Stimulated activated CD8-positive, alpha-beta memory T cell treated with anti-CD3 and anti-CD28 coated beads, Interleukin-7, amount 100 ng/mL, for 48 hours (primary cell): Measurements from ENCODE around the gene LMNTD2.

Experiments used
- DNase-seq, 2 donors: peaks; one replicate each; pipeline ENCODE4 v3.0.0-alpha.2; 2020; ENCODE audit warnings: low read depth in 1 of 2; ENCODE audit errors: extremely low read depth in 1 of 2

LMNTD2 gene, protein sequence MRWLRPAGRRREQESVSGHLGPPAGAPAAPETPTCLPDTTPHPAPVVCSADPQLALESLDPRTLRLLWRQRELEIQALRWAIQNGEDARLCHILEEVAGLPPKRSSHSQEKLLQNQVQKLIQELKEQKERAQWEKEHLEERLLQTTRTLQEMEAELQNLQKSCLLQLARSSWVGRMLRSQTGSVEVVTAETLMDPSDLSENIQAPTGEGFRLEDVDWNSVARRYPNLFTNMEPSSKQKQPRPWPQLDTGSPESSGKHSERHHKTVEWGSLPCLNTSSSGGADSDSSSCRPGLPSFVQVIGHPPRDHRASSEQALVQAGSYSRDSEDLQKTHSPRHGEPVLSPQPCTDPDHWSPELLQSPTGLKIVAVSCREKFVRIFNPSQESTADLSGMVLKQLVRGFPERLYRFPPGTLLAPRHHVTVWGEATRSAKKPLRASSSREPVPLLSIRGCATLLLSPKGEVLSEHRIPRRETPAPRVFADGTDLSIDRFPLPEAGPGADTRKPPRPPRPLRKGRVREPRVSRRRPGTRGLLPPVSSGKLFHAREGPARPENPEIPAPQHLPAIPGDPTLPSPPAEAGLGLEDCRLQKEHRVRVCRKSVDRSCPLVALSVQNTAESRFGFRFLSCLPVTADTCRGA

GRCh38 chr11:560305-561147 lies at the start of gene LMNTD2, which contains the start of gene RASSF7:
LMNTD2 (minus strand) TSS chr11:560738; CDS start chr11:560716, 22 bp downstream.
RASSF7 (plus strand) TSS chr11:560970; CDS start chr11:561769, 799 bp downstream.
- peak; percentile 90 to 91 for DNase-seq

DNA sequence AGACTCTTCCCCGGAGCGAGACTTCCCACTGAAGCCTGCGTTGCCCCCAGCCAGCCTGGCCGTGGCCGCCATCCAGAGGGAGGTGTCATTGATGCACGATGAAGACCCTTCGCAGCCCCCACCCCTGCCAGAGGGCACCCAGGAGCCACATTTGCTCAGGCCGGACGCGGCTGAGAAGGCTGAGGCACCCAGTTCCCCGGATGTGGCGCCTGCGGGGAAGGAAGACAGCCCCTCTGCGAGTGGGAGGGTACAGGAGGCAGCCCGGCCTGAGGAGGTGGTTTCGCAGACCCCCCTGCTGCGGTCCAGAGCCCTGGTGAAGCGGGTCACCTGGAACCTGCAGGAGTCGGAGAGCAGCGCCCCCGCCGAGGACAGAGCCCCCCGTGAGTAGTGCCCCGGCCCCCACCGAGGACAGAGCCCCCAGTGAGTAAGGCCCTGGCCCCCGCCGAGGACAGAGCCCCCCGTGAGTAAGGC lies 48.8 kb upstream of the LMNTD2 start:
- no peak for DNase-seq

DNA sequence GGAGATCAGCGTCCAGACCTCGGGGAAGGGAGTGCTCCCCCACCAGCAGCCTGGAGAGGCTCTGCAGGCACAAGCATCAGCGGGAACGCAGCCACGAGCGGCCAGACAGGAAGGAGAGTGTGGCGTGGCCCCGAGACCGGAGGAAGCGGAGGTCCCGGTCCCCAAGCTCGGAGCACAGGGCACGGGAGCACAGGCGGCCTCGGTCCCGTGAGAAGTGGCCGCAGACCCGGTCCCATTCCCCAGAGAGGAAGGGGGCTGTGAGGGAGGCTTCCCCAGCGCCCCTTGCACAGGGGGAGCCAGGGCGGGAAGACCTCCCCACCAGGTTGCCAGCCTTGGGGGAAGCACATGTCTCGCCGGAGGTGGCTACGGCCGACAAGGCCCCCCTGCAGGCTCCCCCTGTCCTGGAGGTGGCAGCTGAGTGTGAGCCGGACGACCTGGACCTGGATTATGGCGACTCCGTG lies 48.3 kb upstream of the LMNTD2 start:
- DNase-seq, result no peak

DNA sequence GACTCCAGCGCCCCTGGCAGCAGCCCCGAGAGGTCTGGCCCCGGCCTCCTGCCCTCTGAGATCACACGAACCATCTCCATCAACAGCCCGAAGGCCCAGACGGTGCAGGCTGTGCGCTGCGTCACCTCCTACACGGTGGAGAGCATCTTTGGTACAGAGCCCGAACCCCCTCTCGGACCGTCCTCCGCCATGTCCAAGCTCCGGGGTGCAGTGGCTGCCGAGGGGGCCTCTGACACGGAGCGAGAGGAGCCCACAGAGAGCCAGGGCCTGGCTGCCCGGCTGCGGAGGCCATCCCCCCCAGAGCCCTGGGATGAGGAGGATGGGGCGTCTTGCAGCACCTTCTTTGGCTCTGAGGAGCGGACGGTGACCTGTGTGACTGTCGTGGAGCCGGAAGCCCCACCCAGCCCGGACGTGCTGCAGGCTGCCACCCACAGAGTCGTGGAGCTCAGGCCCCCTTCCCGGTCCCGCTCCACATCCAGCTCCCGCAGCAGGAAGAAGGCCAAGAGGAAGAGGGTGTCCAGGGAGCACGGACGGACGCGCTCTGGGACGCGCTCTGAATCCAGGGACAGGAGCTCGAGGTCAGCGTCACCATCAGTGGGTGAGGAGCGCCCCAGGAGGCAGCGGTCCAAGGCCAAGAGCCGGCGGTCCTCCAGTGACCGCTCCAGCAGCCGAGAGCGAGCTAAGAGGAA lies 47.6 kb upstream of the LMNTD2 start:
- DNase-seq, result no peak

- DNase-seq, result no peak
These were observed 46.7 kb upstream of the LMNTD2 start for GRCh38 chr11:607020-607780.

DNA sequence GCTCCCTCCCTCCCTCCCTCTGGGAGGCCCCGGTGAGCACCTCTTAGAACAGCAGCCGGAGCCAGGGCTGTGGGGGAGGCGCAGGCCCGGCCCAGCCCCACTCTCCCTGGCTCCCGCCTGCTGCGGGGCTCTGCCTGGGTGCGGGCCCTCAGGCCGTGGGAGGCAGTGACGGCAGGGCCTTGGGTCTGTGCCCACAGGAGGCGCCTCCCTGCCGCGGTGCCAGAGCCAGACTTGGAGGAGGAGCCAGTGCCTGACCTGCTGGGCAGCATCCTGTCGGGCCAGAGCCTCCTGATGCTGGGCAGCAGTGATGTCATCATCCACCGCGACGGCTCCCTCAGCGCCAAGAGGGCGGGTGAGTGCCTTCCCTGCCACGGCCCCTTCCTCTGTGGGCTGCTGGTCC lies 45.7 kb upstream of the LMNTD2 start:
- no peak for DNase-seq

GRCh38 chr11:605286-606129 lies 45.0 kb upstream of the LMNTD2 start:
- no peak for DNase-seq

DNA sequence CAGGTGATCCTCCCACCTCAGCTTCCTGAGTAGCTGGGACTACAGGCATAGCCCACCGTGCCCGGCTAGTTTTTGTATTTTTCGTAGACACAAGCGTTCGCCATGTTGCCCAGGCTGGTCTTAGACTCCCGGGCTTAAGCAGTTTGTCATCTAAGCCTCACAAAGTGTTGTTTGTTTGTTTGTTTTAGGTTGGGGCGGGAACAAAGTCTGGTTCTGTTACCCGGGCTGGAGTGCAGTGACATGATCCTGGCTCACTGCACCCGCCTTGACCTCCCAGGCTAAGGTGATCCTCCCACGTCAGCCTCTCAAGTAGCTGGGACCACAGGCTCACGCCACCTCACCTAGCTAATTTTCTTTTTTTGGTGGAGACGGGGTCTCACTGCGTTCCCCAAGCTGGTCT lies 42.6 kb upstream of the LMNTD2 start:
- DNase-seq, result no peak

GRCh38 chr11:601573-602245 lies 41.2 kb upstream of the LMNTD2 start:
- no peak for DNase-seq

- DNase-seq, result no peak
These were observed 37.6 kb upstream of the LMNTD2 start for GRCh38 chr11:598005-598680.

GRCh38 chr11:597166-597725 lies 36.7 kb upstream of the LMNTD2 start:
- DNase-seq, result no peak

- no peak for DNase-seq
These were observed 35.8 kb upstream of the LMNTD2 start for GRCh38 chr11:596374-596773.

- no peak for DNase-seq
These were observed 34.9 kb upstream of the LMNTD2 start for GRCh38 chr11:595400-595799.

DNA sequence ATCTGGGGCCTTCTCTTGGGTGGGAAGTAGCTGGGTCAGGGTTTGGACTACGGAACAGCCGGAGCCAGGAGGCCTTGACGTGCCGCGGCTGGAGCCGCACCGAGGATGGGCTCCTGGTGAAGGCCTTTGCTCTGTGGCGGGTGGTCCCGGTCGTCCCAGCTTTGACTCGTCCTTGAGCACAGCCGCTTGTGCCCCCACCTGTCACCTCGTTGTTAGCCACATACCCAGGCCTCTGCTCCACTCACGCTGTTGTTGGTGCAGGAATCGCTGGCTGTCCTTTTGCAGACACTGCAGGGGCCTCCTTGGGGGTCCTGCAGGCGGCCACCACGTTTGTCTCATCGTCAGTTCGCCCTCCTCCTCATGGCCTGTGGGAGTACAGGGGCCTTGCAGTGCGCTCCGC lies 32.8 kb upstream of the LMNTD2 start:
- no peak for DNase-seq

- no peak for DNase-seq
These were observed 32.4 kb upstream of the LMNTD2 start for GRCh38 chr11:592918-593317.

DNA sequence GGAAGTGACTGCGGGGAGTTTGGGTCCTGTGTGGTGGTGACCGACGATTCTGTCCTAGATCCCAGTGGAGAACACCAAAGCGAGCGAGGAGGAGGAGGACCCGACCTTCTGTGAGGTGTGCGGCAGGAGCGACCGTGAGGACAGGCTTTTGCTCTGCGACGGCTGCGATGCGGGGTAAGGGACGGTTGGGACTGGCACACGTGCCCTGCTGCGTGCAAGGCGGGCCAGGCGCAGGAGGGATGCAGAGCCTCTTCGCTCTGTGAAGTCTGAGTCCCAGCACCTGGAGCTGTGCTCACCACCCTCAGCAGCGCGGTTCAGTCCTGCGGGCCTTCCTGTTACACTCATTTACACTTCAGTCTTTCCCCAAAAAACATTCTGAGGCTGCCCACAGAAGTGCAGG lies 32.0 kb upstream of the LMNTD2 start:
- no peak for DNase-seq

GRCh38 chr11:590997-591396 lies 30.5 kb upstream of the LMNTD2 start:
- no peak for DNase-seq

GRCh38 chr11:589798-590197 lies 29.3 kb upstream of the LMNTD2 start:
- no peak for DNase-seq
